A673 (cell line): ENCODE measurements around the gene CALCR. TPM values are rescaled to one million over a fixed set of nuclear protein-coding genes. Genes with fewer than 3 reads are reported as not detected.

ENCODE experiments used
- BruUV-seq: library from RNA; stranded (reverse); fragments of 400-500 nt; replicated peaks from 2 replicates; lab custom pipeline; 2021; lab: Mats Ljungman, UMichigan
- CTCF ChIA-PET: fragments of 300-600 bp; sonication (Branson Sonifier 250); formaldehyde crosslinking; loops from one replicate; lab custom pipeline; 2022; ENCODE audit warnings: antibody characterized with exemption; lab: Charles Lee
- POLR2A ChIA-PET: fragments of 300-600 bp; sonication (Branson Sonifier 250); formaldehyde crosslinking; loops from one replicate; lab custom pipeline; 2022; ENCODE audit warnings: antibody characterized with exemption; ENCODE audit not compliant: low non-redundant PET; lab: Charles Lee
- DNase-seq: peaks from one replicate; pipeline ENCODE4 v3.0.0-alpha.2; 2015; ENCODE audit warnings: low spot score
- H3K27ac ChIP-seq: fragments of 200-600 bp; sonication (generic); 2 replicates; pipeline ENCODE4 v1.5.1; 2016; ENCODE audit warnings: mixed run types, low read depth, mild to moderate bottlenecking, mixed read lengths, antibody characterized with exemption, low read length; ENCODE audit not compliant: poor library complexity, severe bottlenecking
- H3K27me3 ChIP-seq: fragments of 200-600 bp; sonication (generic); replicated peaks from 2 replicates; pipeline ENCODE4 v1.6.1; 2017; ENCODE audit warnings: mixed run types, low read depth, mild to moderate bottlenecking, mixed read lengths, antibody characterized with exemption, low read length; ENCODE audit not compliant: insufficient read depth, poor library complexity
- H3K36me3 ChIP-seq: fragments of 200-600 bp; sonication (generic); 2 replicates; pipeline ENCODE4 v1.6.1; 2016; ENCODE audit warnings: mixed run types, mild to moderate bottlenecking, mixed read lengths, antibody characterized with exemption, low read length; ENCODE audit not compliant: insufficient read depth, poor library complexity, severe bottlenecking
- H3K4me1 ChIP-seq: fragments of 200-600 bp; sonication (generic); 2 replicates; pipeline ENCODE4 v1.6.1; 2017; ENCODE audit warnings: mixed run types, mild to moderate bottlenecking, mixed read lengths, antibody characterized with exemption, low read length; ENCODE audit not compliant: insufficient read depth, poor library complexity, severe bottlenecking
- H3K4me3 ChIP-seq: fragments of 200-600 bp; sonication (generic); 2 replicates; pipeline ENCODE4 v1.5.1; 2016; ENCODE audit warnings: low read depth, mixed run types, mild to moderate bottlenecking, mixed read lengths, low read length; ENCODE audit not compliant: poor library complexity, severe bottlenecking
- H3K9me3 ChIP-seq: fragments of 200-600 bp; sonication (generic); 2 replicates; pipeline ENCODE4 v1.6.1; 2016; ENCODE audit warnings: mixed run types, low read depth, mild to moderate bottlenecking, mixed read lengths, antibody characterized with exemption, low read length; ENCODE audit not compliant: poor library complexity, severe bottlenecking
- EZH2 ChIP-seq: fragments of 200-600 bp; sonication (generic); IDR thresholded peaks from 2 replicates; pipeline ENCODE4 v1.6.1; 2017; ENCODE audit warnings: borderline replicate concordance, low read depth, mild to moderate bottlenecking, mixed read lengths, antibody characterized with exemption, low read length; ENCODE audit not compliant: poor library complexity, severe bottlenecking
- intact Hi-C: fragments of 100-400 bp; cut with micrococcal nuclease; formaldehyde crosslinking; loops from one replicate; pipeline ENCODE4 v1.10.0; 2022; ENCODE audit not compliant: unreplicated experiment
- total RNA-seq: library from RNA; stranded (reverse); gene quantifications from 2 replicates; pipeline ENCODE4 v1.2.3, GENCODE V29; 2021
- TF ChIP-seq, protein P1 (sequence below): fragments of 300-800, 200-600 bp; sonication (generic); conservative IDR thresholded peaks from 2 replicates; pipeline ENCODE4 v1.5.1; 2017; ENCODE audit warnings: low read depth, mild to moderate bottlenecking, antibody characterized with exemption, low read length, moderate library complexity, mixed read lengths

Gene CALCR
- total RNA-seq, 1 experiment from 2014 or later, result not detected

DNA sequence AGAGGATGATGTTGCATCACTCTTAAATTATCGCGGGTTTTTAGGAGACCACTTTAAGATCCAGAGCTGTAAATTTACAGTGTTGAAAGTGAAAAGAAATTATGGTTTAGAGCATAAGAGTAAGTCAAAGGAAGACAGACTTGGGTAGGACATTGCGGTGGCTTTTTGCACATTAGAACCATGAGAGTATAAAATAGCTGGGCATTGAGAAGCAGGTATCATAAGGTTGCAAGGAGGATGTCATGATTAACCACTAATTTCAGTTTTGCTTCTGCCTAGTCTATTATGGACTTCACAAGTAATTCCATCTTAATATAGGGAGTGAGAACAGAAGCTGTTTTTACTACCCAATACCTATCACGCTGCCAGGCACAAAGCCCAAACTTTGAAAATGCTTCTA lies 57.7 kb downstream of the CALCR start:
- BruUV-seq, result no TSS peak

DNA sequence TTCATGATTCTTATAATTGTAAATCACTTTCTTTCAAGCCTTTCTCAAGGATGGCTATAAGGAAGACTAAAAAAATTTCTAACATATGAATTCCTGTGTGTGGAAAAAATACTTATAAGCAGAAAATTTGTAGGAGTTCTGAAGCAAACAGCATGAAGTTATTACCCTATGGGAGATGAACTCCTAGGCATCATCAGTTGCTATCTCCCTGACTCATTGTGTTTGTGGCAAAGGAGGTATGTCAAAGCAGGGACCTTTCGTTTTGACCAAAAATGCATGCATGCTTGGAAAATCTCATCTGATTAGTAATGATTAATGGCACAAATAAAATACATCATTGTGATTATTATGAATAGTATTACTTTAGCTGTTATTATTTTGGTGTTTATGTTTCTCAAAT lies 59.4 kb downstream of the CALCR start:
- H3K9me3 ChIP-seq, result no peaks in the 10 kb centered on the region
- CTCF ChIA-PET, result no interaction called here
- BruUV-seq, result no TSS peak

More for the DNA sequence above, 57.7 kb downstream of the CALCR start:
- H3K27ac ChIP-seq, result no peak overlapping the region
- no peak for DNase-seq
- no peak overlapping the region for H3K4me3 ChIP-seq
- CTCF ChIA-PET, result no interaction called here
- TF ChIP-seq EZH2, result no peak
- TF ChIP-seq, protein P1, sequence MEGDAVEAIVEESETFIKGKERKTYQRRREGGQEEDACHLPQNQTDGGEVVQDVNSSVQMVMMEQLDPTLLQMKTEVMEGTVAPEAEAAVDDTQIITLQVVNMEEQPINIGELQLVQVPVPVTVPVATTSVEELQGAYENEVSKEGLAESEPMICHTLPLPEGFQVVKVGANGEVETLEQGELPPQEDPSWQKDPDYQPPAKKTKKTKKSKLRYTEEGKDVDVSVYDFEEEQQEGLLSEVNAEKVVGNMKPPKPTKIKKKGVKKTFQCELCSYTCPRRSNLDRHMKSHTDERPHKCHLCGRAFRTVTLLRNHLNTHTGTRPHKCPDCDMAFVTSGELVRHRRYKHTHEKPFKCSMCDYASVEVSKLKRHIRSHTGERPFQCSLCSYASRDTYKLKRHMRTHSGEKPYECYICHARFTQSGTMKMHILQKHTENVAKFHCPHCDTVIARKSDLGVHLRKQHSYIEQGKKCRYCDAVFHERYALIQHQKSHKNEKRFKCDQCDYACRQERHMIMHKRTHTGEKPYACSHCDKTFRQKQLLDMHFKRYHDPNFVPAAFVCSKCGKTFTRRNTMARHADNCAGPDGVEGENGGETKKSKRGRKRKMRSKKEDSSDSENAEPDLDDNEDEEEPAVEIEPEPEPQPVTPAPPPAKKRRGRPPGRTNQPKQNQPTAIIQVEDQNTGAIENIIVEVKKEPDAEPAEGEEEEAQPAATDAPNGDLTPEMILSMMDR, result no peak
- H3K27me3 ChIP-seq, result no peaks in the 10 kb centered on the region
- POLR2A ChIA-PET, result no interaction called here
- H3K9me3 ChIP-seq, result no peaks in the 10 kb centered on the region
- no peaks in the 10 kb centered on the region for H3K4me1 ChIP-seq
- intact Hi-C loops, result no loop called here
- H3K36me3 ChIP-seq, result no peaks in the 10 kb centered on the region

DNA sequence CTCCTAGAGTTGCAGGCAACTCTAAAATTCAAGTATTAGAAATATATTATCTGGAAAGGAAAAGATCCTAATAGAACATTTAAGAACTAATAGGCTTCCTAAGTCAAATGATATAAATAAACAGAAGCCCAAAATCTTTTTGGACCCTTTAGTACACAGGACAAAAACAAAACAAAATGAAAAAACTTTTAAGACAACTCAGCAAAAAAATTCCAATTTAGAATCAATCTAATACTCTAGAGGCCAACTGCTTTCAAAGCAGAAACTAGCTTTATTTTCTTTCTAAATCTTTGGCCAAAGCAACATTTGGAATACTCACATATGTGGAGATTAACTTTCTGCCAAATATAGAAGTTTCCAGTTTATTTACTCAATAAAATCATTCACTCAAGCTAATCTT lies 65.2 kb downstream of the CALCR start:
- Histone ChIP-seq H3K9me3 (no peaks in the 10 kb centered on the region), H3K4me1 (no peaks in the 10 kb centered on the region), H3K36me3 (no peaks in the 10 kb centered on the region), H3K27me3 (no peaks in the 10 kb centered on the region), H3K27ac (no peak overlapping the region), H3K4me3 (no peak overlapping the region)
- intact Hi-C loops, result no loop called here
- BruUV-seq, result no TSS peak
- POLR2A ChIA-PET, result no interaction called here
- DNase-seq, result no peak
- CTCF ChIA-PET, result no interaction called here
- no peak for TF ChIP-seq EZH2
- TF ChIP-seq, protein P1, result no peak

More for the DNA sequence above, 59.4 kb downstream of the CALCR start:
- intact Hi-C loops, result no loop called here
- POLR2A ChIA-PET, result no interaction called here
- no peak overlapping the region for H3K4me3 ChIP-seq
- no peak overlapping the region for H3K27ac ChIP-seq
- no peaks in the 10 kb centered on the region for H3K36me3 ChIP-seq
- H3K27me3 ChIP-seq, result no peaks in the 10 kb centered on the region
- H3K4me1 ChIP-seq, result no peaks in the 10 kb centered on the region
- no peak for DNase-seq
- TF ChIP-seq EZH2, result no peak
- TF ChIP-seq, protein P1, result no peak
